ENCODE measurements around the gene RTL5. TPM values are rescaled to one million over a fixed set of nuclear protein-coding genes. Genes with fewer than 3 reads are reported as not detected.

The RTL5 gene
- polyA plus RNA-seq, 1 donor from 2014 or later = 10.5 TPM

DNA sequence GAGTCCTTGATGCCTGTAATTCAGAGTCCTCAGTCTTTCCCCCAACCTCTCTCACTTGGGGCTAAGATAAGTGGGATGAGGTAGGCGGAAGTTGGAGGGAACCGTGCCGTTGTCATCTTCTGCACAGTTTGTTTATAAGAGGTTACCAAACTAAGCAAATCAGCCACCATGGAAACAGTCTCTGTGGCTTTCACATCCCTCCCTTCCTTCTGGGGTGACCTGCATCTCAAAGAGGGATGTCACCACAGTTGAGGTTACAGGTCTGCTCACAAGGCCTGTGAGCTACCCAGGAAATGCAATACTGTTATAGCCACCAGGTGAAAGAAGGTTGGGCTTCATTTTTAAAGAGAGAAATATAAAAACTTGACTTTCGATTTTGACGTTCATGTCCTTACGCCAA lies 26.3 kb downstream of the RTL5 start:
- Histone ChIP-seq H3K4me3 (ENCODE audit: low read length) (no peak overlapping the region), H3K9me2 (ENCODE audit: insufficient read depth, low read length) (no peaks in the 10 kb centered on the region), H3K9ac (ENCODE audit: low read length) (no peak overlapping the region), H3K4me2 (ENCODE audit: low read length) (no peak overlapping the region), H4K20me1 (ENCODE audit: insufficient read depth) (no peaks in the 10 kb centered on the region), H2AFZ (ENCODE audit: low read depth, low read length) (no peak overlapping the region), H3K27me3 (ENCODE audit: insufficient read depth, low read depth, low read length) (no peaks in the 10 kb centered on the region), H3K36me3 (ENCODE audit: insufficient read depth, low read length) (no peaks in the 10 kb centered on the region), H3K9me3 (ENCODE audit: low read length) (no peaks in the 10 kb centered on the region), H3K79me2 (replicated peaks; ENCODE audit: insufficient read depth, low read length) (no peaks in the 10 kb centered on the region), H3K27ac (ENCODE audit: low read length) (no peak overlapping the region), H3F3A (ENCODE audit: insufficient read depth, low read length, poor library complexity, severe bottlenecking) (no peaks in the 10 kb centered on the region)
- TF ChIP-seq POLR2AphosphoS5 (IDR thresholded peaks at IDR 0.05) (no peak), TAF1 (IDR thresholded peaks at IDR 0.05; ENCODE audit: low read depth) (no peak), RAD21 (conservative IDR thresholded peaks at IDR 0.05) (no peak), EZH2 (IDR thresholded peaks at IDR 0.05; ENCODE audit: borderline replicate concordance, insufficient read depth, low read length, poor library complexity, severe bottlenecking) (no peak), MXI1 (conservative IDR thresholded peaks at IDR 0.05; ENCODE audit: poor library complexity, severe bottlenecking) (no peak), EP300 (conservative IDR thresholded peaks at IDR 0.05; ENCODE audit: poor library complexity, severe bottlenecking) (no peak), SMC3 (conservative IDR thresholded peaks at IDR 0.05; ENCODE audit: poor library complexity) (no peak)
- TF ChIP-seq, protein P1, sequence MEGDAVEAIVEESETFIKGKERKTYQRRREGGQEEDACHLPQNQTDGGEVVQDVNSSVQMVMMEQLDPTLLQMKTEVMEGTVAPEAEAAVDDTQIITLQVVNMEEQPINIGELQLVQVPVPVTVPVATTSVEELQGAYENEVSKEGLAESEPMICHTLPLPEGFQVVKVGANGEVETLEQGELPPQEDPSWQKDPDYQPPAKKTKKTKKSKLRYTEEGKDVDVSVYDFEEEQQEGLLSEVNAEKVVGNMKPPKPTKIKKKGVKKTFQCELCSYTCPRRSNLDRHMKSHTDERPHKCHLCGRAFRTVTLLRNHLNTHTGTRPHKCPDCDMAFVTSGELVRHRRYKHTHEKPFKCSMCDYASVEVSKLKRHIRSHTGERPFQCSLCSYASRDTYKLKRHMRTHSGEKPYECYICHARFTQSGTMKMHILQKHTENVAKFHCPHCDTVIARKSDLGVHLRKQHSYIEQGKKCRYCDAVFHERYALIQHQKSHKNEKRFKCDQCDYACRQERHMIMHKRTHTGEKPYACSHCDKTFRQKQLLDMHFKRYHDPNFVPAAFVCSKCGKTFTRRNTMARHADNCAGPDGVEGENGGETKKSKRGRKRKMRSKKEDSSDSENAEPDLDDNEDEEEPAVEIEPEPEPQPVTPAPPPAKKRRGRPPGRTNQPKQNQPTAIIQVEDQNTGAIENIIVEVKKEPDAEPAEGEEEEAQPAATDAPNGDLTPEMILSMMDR (IDR thresholded peaks at IDR 0.05; ENCODE audit: poor library complexity, severe bottlenecking) = no peak
- TF ChIP-seq, protein P2, sequence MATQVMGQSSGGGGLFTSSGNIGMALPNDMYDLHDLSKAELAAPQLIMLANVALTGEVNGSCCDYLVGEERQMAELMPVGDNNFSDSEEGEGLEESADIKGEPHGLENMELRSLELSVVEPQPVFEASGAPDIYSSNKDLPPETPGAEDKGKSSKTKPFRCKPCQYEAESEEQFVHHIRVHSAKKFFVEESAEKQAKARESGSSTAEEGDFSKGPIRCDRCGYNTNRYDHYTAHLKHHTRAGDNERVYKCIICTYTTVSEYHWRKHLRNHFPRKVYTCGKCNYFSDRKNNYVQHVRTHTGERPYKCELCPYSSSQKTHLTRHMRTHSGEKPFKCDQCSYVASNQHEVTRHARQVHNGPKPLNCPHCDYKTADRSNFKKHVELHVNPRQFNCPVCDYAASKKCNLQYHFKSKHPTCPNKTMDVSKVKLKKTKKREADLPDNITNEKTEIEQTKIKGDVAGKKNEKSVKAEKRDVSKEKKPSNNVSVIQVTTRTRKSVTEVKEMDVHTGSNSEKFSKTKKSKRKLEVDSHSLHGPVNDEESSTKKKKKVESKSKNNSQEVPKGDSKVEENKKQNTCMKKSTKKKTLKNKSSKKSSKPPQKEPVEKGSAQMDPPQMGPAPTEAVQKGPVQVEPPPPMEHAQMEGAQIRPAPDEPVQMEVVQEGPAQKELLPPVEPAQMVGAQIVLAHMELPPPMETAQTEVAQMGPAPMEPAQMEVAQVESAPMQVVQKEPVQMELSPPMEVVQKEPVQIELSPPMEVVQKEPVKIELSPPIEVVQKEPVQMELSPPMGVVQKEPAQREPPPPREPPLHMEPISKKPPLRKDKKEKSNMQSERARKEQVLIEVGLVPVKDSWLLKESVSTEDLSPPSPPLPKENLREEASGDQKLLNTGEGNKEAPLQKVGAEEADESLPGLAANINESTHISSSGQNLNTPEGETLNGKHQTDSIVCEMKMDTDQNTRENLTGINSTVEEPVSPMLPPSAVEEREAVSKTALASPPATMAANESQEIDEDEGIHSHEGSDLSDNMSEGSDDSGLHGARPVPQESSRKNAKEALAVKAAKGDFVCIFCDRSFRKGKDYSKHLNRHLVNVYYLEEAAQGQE (IDR thresholded peaks at IDR 0.05; ENCODE audit: borderline replicate concordance) = no peak

DNA sequence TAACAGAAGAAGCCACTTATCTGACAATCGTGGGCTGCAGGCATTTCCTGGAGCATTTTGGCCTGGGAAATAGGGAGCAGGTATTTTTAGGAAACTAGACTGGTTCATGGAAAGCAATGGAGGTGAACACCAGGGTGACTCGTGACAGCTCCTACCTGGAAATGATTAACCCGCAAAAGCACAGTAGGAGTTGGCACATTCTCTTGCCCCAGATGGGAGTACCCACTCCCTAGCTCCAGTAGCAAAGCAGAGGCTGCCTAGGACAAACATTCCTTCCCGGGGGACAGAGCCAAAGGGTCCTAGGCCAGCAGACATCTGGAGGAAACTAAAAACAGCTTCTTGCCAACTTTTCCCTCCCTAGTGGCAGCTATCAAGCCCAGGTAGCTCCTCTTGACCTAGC lies 29.0 kb downstream of the RTL5 start:
- Histone ChIP-seq H3K9me3 (ENCODE audit: low read length) (no peaks in the 10 kb centered on the region), H3K27me3 (ENCODE audit: insufficient read depth, low read depth, low read length) (no peaks in the 10 kb centered on the region), H3K36me3 (ENCODE audit: insufficient read depth, low read length) (no peaks in the 10 kb centered on the region), H2AFZ (ENCODE audit: low read depth, low read length) (no peak overlapping the region), H3F3A (ENCODE audit: insufficient read depth, low read length, poor library complexity, severe bottlenecking) (no peaks in the 10 kb centered on the region), H3K27ac (ENCODE audit: low read length) (no peak overlapping the region), H3K79me2 (replicated peaks; ENCODE audit: insufficient read depth, low read length) (no peaks in the 10 kb centered on the region), H4K20me1 (ENCODE audit: insufficient read depth) (no peaks in the 10 kb centered on the region), H3K9ac (ENCODE audit: low read length) (no peak overlapping the region), H3K9me2 (ENCODE audit: insufficient read depth, low read length) (no peaks in the 10 kb centered on the region), H3K4me2 (ENCODE audit: low read length) (no peak overlapping the region), H3K4me3 (ENCODE audit: low read length) (no peak overlapping the region)
- TF ChIP-seq, protein P1 (IDR thresholded peaks at IDR 0.05; ENCODE audit: poor library complexity, severe bottlenecking) = no peak
- TF ChIP-seq, protein P2 (IDR thresholded peaks at IDR 0.05; ENCODE audit: borderline replicate concordance) = no peak
- no peak for TF ChIP-seq TAF1 (IDR thresholded peaks at IDR 0.05; ENCODE audit: low read depth)
- TF ChIP-seq EP300 (conservative IDR thresholded peaks at IDR 0.05; ENCODE audit: poor library complexity, severe bottlenecking) = no peak
- TF ChIP-seq POLR2AphosphoS5 (IDR thresholded peaks at IDR 0.05) = no peak
- TF ChIP-seq MXI1 (conservative IDR thresholded peaks at IDR 0.05; ENCODE audit: poor library complexity, severe bottlenecking) = no peak
- no peak for TF ChIP-seq EZH2 (IDR thresholded peaks at IDR 0.05; ENCODE audit: borderline replicate concordance, insufficient read depth, low read length, poor library complexity, severe bottlenecking)
- TF ChIP-seq RAD21 (conservative IDR thresholded peaks at IDR 0.05) = no peak
- no peak for TF ChIP-seq SMC3 (conservative IDR thresholded peaks at IDR 0.05; ENCODE audit: poor library complexity)
